Measurements from ENCODE around the gene RPL32.
"Not testable (repeated sequence)": the region's sequence is repeated elsewhere in the genome, so short reads cannot be mapped to it uniquely, and the experiment has no call there.

The RPL32 gene

DNA sequence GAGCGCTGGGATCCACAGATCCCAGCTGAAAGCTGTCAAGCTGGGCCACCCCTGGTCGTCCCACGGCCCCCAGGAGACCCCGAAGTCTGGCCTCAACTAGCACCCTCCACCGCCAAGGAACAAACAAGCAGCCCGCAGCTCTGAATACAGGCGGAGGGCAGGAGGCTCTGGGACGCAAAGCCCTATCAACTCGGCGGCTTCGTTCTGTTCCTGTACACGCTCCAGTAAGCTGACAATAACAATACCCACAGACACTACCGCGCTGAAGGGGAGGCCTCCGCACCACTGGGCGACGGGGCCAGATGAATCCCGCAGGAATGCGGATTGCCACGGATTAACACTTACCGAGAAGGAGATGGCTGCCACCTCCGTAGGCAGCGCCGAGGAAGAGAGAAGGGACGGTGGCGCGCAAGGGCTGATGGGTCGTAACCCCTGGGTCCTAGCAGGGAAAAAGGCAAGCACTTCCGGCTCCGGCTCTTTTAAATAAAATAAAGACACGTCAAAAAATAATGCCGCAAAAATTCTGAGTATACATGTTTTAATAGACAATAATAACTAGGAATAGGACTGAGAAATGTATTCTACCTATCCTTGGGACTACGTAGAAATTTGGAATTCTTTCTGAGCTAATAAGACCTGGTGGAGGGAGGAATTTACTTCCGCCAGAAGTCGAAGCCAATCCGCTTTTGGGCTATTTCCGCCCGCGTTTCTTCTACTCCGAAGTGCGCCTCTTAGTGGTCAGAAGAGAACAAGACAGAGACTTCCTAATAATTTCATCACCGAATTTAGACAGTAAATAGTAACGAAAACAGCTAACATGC lies at the start of gene RPL32:
Gene RPL32, minus strand, starts transcription at position 417 of the 821 bp plus-strand sequence. CDS start 1,328 bp downstream, outside the sequence.
- H3K4me3 Mint-ChIP-seq, result peak within 1 kb of the TSS; percentile 95

DNA sequence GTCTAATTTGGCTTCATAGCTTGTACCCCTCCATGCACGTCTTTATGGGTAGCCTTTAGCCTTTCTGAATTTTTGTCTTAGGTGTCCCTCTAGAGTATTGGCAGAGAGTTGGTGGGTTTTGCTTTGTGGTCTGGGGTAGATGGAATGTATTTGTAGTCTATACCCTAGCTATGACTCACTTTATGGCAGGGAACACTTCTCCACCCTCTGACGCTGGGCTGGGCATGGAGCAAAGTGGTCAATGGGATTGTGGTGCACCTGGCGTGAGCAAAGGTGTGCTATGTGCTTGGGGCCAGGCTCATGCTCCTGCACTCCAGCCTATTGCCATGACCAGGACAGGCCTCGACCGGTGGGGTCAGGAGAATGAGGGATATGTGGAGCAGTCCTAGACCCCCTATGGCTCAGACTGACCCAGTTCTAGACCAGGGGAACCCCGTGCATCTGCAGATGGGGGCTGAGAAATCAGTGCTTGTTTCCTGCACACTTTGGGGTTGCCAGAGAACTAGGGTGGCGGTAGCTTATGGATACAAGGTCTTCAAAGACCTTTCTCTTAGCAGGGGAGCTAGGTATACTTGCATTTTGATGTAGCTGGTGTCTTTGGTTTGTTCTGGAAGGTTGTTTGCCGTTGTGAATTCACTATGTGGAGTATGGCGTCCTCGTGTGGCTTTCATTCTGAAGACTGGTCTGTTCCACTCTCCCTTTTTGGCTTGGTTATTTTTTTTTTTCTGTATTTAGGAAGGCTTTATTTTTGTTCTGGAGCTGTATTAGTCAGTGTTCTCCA lies 49.4 kb upstream of the RPL32 start:
- Mint-ChIP-seq H3K4me1 (peaks cover 35% of the 10 kb centered on the region), H3K36me3 (no peaks in the 10 kb centered on the region), H3K27ac (no peak overlapping the region), H3K27me3 (peaks cover 3% of the 10 kb centered on the region), H3K4me3 (no peak overlapping the region), H3K9me3 (no peaks in the 10 kb centered on the region)
- ATAC-seq (ENCODE audit: low read depth) (no peak), DNase-seq (ENCODE audit: low spot score in 2 of 2) (no peak)

More for the DNA sequence above, at the start of gene RPL32:
- H3K27me3 Mint-ChIP-seq, result no peaks in the 10 kb centered on the region
- ATAC-seq (ENCODE audit: low read depth), result peak; percentile 86
- peaks cover 13% of the 10 kb centered on the region for H3K36me3 Mint-ChIP-seq
- peaks cover 35% of the 10 kb centered on the region for H3K4me1 Mint-ChIP-seq
- DNase-seq (ENCODE audit: low spot score in 2 of 2), result peak; percentile 77 to 84
- peak within 1 kb of the TSS; percentile 99 for H3K27ac Mint-ChIP-seq
- H3K9me3 Mint-ChIP-seq, result no peaks in the 10 kb centered on the region

GRCh38 chr3:12886736-12887135 lies 45.4 kb upstream of the RPL32 start:
- ATAC-seq (ENCODE audit: low read depth) (no peak), DNase-seq (ENCODE audit: low spot score in 2 of 2) (no peak)
- Mint-ChIP-seq H3K36me3 (no peaks in the 10 kb centered on the region), H3K4me1 (peaks cover 29% of the 10 kb centered on the region), H3K4me3 (peak overlapping the region; percentile 53), H3K27ac (no peak overlapping the region), H3K9me3 (no peaks in the 10 kb centered on the region), H3K27me3 (peaks cover 3% of the 10 kb centered on the region)

DNA sequence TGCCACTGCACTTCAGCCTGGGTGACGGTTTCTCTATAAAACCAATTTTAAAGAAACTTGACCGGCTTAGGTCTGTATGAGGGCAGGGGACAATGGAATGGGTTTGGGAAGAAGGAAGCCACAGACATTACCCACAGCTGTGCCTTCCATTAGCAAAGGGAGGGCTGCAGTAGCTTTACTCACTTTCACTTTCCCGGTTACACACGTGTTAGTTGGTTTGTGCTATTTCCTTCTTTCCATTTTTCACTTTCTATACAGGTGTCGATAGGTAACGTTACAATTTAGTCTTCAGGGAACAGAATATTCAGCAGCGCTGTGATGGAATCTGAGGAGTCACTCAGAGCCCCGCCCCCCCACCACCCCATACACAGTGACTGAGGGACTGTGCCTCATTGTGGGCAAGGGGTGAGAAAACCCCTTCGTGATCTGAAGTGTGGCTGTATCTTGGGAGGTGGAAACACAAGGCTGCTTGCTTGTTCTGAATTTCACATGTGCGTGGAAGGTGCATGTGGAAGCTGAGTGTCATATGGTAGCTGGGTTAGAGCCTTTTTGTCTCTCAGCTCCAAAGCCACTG lies 44.8 kb upstream of the RPL32 start:
- H3K4me3 Mint-ChIP-seq, result peak overlapping the region; percentile 53
- ATAC-seq (ENCODE audit: low read depth) (peak; percentile 77), DNase-seq (ENCODE audit: low spot score in 2 of 2) (no peak)
- H3K27me3 Mint-ChIP-seq, result peaks cover 3% of the 10 kb centered on the region
- no peaks in the 10 kb centered on the region for H3K9me3 Mint-ChIP-seq
- no peak overlapping the region for H3K27ac Mint-ChIP-seq
- no peaks in the 10 kb centered on the region for H3K36me3 Mint-ChIP-seq
- peaks cover 29% of the 10 kb centered on the region for H3K4me1 Mint-ChIP-seq

DNA sequence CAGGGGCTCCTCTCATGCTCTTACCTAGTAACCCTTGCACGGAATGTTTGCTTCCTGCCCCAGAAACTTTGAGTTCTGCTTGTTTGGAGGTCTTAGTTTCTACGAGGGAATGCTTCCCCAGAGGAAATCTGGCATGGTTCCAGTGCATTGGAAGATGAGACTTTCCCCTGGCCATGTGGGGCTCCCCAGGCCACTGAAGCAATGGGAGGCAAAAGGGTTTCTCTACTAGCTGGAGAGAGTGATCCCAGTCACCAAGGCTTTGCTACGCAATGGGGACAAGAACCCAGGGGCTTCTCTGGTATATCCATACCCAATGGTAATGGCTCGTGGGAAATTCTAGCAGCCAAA lies 44.2 kb upstream of the RPL32 start:
- ATAC-seq (ENCODE audit: low read depth), result no peak
- Mint-ChIP-seq H3K9me3 (no peaks in the 10 kb centered on the region), H3K4me3 (peak overlapping the region; percentile 53), H3K27ac (no peak overlapping the region), H3K27me3 (peaks cover 3% of the 10 kb centered on the region), H3K36me3 (no peaks in the 10 kb centered on the region), H3K4me1 (peaks cover 29% of the 10 kb centered on the region)
- DNase-seq (ENCODE audit: low spot score in 2 of 2), result no peak

DNA sequence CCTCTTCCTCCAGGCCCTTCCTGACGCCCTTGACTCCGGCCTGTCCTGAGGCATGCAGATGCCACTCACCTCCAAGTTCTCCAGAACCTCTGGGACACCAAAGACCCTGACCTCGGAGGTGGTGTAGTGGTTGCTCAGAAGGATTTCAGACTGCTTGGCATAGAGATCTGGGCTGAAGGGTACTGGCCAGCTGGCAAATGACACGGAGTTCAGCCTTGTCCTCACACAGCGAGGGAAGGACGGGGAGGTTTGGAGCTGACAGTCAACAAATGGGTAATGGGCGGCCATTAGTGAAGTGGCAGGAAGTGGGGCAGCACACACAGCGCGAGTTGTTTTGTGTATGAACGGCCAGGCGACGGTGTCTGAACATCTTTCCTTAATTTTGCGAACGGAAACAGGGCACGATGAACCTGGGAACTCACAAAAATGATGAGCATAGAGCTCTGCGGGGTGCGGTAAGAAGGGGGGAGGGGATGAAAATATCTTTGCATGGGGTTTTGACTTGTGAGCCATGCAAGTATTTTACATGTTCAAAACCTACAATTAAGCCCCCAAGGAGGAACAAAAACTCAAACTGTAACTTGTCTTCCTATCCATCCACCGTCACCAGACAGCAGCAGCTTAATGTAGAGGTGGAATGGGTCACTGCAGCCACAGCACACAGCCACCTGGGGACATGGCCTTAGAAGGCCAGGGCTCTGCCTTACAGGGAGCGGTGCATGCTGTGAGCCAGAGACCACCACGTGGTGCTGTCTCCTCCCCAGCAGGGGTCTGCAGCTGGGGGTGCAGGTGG lies 43.6 kb upstream of the RPL32 start:
- no peak overlapping the region for H3K27ac Mint-ChIP-seq
- ATAC-seq (ENCODE audit: low read depth) (peak; percentile 44), DNase-seq (ENCODE audit: low spot score in 2 of 2) (no peak)
- H3K27me3 Mint-ChIP-seq, result peaks cover 3% of the 10 kb centered on the region
- H3K4me1 Mint-ChIP-seq, result peaks cover 29% of the 10 kb centered on the region
- H3K4me3 Mint-ChIP-seq, result peak overlapping the region; percentile 75
- H3K36me3 Mint-ChIP-seq, result no peaks in the 10 kb centered on the region
- H3K9me3 Mint-ChIP-seq, result no peaks in the 10 kb centered on the region

GRCh38 chr3:12884186-12884680 lies 42.9 kb upstream of the RPL32 start:
- DNase-seq (ENCODE audit: low spot score in 2 of 2) (no peak), ATAC-seq (ENCODE audit: low read depth) (no peak)
- Mint-ChIP-seq H3K27me3 (peaks cover 2% of the 10 kb centered on the region), H3K4me1 (peaks cover 27% of the 10 kb centered on the region), H3K27ac (no peak overlapping the region), H3K9me3 (no peaks in the 10 kb centered on the region), H3K36me3 (no peaks in the 10 kb centered on the region), H3K4me3 (peak overlapping the region; percentile 19)

DNA sequence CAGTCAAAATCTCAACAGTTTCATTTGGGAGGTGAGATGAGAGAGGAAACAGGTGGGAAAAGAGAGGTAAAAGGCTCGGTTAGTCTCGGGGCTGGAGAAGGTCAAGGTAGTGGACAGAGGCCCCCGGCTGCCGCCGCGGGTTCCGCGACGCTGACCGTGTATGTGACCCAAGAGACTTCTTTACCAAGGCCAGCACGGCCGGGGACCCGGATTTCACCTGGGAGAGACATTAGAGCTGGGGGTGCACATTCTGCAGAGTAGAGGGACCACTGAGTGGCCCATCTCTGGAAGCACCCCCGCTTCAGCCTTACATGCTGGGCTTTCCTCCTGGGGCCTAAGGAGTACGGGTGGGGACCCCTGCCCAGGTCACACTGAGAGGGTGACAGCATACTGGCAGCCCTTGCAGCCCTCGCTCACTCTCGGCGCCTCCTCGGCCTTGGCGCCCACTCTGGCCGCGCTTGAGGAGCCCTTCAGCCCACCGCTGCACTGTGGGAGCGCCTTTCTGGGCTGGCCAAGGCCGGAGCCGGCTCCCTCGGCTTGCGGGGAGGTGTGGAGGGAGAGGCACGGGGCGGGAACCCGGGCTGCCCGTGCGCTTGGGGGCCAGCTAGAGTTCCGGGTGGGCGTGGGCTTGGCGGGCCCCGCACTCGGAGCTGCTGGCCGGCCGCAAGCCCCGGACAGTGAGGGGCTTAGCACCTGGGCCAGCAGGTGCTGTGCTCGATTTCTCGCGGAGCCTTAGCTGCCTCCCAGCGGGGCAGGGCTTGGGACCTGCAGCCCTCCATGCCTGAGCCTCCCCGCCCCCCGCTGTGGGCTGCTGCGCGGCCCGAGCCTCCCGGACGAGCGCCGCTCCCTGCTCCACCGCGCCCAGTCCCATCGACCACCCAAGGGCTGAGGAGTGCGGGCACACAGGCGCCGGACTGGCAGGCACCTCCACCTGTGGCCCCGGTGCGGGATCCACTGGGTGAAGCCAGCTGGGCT lies 41.3 kb upstream of the RPL32 start:
- Mint-ChIP-seq H3K4me1 (peaks cover 27% of the 10 kb centered on the region), H3K4me3 (peak overlapping the region; percentile 76), H3K27me3 (peaks cover 2% of the 10 kb centered on the region), H3K27ac (peak overlapping the region; percentile 84), H3K9me3 (no peaks in the 10 kb centered on the region), H3K36me3 (no peaks in the 10 kb centered on the region)
- DNase-seq (ENCODE audit: low spot score in 2 of 2) (no peak), ATAC-seq (ENCODE audit: low read depth) (no peak)

- Mint-ChIP-seq H3K4me1 (peaks cover 21% of the 10 kb centered on the region), H3K27ac (peak overlapping the region; percentile 84), H3K4me3 (peak overlapping the region; percentile 76)
- H3K36me3 Mint-ChIP-seq; H3K9me3 Mint-ChIP-seq; DNase-seq (ENCODE audit: low spot score in 2 of 2); H3K27me3 Mint-ChIP-seq: not testable (repeated sequence)
- ATAC-seq (ENCODE audit: low read depth), result peak; percentile 75
Observed at GRCh38 chr3:12881858-12882257, 40.5 kb upstream of the RPL32 start.

- DNase-seq (ENCODE audit: low spot score in 2 of 2) (no peak), ATAC-seq (ENCODE audit: low read depth) (no peak)
- Mint-ChIP-seq H3K4me3 (no peak overlapping the region), H3K27ac (no peak overlapping the region), H3K4me1 (peaks cover 7% of the 10 kb centered on the region), H3K9me3 (no peaks in the 10 kb centered on the region), H3K36me3 (no peaks in the 10 kb centered on the region), H3K27me3 (no peaks in the 10 kb centered on the region)
Observed at GRCh38 chr3:12879191-12879815, 37.9 kb upstream of the RPL32 start.

DNA sequence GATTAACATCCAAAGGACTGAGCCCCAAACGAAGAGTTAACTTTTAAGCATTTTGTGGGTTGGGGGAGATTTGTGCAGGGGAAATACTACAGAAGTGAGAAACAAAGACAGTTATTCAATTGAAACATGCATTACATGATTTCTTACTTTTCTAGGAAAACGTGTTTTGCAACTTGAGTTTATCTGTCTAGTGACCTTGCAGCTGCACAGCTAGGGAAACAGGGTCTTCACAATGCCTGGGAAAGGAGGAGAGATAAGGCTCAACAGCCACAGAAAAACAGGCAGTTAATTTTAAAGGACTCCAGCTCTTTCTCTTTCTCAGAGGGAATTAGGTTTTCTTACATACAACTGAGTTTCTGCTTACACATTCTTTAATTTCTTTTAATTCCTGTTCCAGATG lies 37.4 kb upstream of the RPL32 start:
- not testable (repeated sequence) for H3K9me3 Mint-ChIP-seq; H3K27me3 Mint-ChIP-seq; H3K36me3 Mint-ChIP-seq; DNase-seq (ENCODE audit: low spot score in 2 of 2); H3K4me3 Mint-ChIP-seq; H3K4me1 Mint-ChIP-seq; ATAC-seq (ENCODE audit: low read depth); H3K27ac Mint-ChIP-seq

GRCh38 chr3:12878141-12878574 lies 36.8 kb upstream of the RPL32 start:
- no peaks in the 10 kb centered on the region for H3K9me3 Mint-ChIP-seq

More at GRCh38 chr3:12878141-12878574, 36.8 kb upstream of the RPL32 start:
- Mint-ChIP-seq H3K4me1 (peaks cover 7% of the 10 kb centered on the region), H3K4me3 (no peak overlapping the region), H3K27ac (no peak overlapping the region), H3K36me3 (no peaks in the 10 kb centered on the region), H3K27me3 (no peaks in the 10 kb centered on the region)
- no peak for DNase-seq (ENCODE audit: low spot score in 2 of 2)
- ATAC-seq (ENCODE audit: low read depth), result no peak
